GM18505 (cell line): ENCODE measurements around the gene TAF11L8.
"Not testable (repeated sequence)": the region's sequence is repeated elsewhere in the genome, so short reads cannot be mapped to it uniquely, and the experiment has no call there.

Experiments used
- ATAC-seq: cut with Tn5 transposase; IDR thresholded peaks from one replicate; pipeline ENCODE4 v1.9.1; 2021; ENCODE audit not compliant: unreplicated experiment
- POLR2A ChIP-seq: IDR thresholded peaks from 4 replicates; pipeline ENCODE4 v1.6.1; 2011; ENCODE audit warnings: borderline replicate concordance; ENCODE audit not compliant: insufficient read depth, insufficient read length; ENCODE audit errors: extremely low read depth

TAF11L8 gene

DNA sequence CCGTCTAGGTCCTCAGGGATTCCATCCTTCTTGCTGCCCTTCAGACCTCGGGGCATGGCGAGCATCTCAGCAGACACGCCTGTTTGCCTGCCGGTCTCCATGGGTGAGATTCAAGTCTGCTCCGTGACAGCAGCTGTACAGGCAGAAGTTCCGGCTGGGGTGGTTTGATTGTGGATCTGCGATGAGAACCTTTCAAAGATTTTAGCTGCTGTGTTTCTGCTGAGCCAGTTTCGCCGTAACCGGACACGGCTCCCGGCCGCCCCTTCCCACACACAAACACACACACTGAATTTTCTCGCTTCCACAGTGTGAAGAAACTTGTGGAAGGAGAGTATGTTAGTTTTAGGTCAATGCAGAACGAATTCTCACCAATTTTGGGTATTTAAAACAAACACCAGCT is at the start of gene TAF11L8:
Gene TAF11L8 (minus strand): TSS at position 101 of the 400 bp plus-strand sequence.
- ATAC-seq, result not testable (repeated sequence)

DNA sequence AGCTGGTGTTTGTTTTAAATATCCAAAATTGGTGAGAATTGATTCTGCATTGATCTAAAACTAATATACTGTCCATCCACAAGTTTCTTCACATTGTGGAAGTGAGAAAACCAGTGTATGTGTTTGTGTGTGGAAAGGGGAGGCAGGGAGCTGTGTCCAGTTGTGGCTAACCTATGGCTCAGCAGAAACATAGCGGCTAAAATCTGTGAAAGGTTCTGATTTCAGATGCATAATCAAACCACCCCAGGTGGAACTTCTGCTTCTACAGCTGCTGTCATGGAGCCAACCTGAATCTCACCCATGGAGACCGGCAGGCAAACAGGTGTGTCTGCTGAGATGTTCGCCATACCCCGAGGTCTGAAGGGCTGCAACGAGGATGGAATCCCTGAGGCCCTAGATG is 43.4 kb upstream of the TAF11L8 start, which contains the start of gene TAF11L14:
Gene TAF11L14 (plus strand): TSS at position 301 of the 400 bp plus-strand sequence.
- no peak for ATAC-seq
- no peak for TF ChIP-seq POLR2A

DNA sequence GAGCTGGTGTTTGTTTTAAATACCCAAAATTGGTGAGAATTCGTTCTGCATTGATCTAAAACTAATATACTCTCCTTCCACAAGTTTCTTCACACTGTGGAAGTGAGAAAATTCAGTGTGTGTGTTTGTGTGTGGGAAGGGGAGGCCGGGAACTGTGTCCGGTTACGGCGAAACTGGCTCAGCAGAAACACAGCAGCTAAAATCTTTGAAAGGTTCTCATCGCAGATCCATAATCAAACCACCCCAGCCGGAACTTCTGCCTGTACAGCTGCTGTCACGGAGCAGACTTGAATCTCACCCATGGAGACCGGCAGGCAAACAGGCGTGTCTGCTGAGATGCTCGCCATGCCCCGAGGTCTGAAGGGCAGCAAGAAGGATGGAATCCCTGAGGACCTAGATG is 41.0 kb upstream of the TAF11L8 start, which contains the start of gene TAF11L13:
Gene TAF11L13 (plus strand): TSS at position 301 of the 400 bp plus-strand sequence.
- ATAC-seq, result not testable (repeated sequence)

DNA sequence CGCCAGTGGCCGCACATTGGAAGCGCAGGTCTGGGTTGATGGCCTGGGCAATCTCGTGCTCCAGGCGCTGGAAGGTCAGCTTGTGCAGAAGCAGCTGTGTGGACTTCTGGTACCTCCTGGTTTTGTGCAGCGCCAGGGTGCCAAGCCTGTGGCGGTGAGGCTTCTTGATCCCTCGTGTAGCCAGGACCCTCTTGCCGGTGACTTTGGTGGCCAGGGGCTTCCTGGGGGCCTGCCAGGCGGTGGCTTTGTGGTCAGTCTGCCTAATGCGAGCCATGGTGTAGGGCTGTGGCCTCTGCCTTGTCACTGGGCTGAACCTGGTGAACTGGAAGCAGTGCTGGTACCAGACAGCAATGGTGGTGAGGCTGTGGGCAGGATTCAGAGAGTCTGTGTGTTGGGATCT is 34.9 kb upstream of the TAF11L8 start:
- no peak for TF ChIP-seq POLR2A
- no peak for ATAC-seq

DNA sequence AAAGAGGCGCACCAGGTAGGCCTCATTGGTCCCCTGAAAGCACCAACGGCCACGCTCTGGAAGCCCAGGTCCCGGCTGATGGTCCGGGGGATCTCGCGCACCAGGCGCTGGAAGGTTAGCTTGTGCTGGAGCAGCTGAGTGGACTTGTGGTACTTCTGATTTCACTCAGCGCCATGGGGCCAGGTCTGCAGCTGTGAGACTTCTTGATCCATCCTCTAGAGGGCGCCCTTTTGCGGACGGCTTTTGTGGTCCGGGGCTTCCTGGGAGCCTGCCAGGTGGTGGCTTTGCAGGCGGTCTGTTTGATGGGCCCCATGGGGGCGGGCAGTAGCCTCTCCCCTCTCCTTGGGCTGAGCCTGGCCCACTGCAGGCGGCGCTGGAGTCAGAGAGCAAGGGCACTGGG is 29.9 kb upstream of the TAF11L8 start:
- ATAC-seq, result no peak
- TF ChIP-seq POLR2A, result no peak

DNA sequence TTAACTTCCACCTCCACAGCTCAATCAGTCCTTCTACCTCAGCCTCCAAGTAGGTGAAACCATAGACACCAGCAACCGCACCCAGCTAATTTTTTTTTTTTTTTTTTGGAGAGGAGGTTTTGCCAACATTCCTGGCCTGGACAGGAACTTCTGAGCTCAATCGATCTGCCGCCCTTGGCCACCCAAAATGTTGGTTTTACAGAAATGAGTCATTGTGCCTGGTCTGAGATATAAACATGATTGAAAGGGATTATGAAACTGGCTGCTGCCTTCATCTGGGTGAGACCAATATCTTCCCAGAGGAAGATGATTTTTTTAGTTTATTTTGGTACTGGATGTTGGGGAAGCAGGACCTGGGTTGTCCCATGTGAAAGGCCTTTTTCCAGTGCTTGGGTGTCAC is 28.6 kb upstream of the TAF11L8 start:
- no peak for TF ChIP-seq POLR2A
- ATAC-seq, result no peak

DNA sequence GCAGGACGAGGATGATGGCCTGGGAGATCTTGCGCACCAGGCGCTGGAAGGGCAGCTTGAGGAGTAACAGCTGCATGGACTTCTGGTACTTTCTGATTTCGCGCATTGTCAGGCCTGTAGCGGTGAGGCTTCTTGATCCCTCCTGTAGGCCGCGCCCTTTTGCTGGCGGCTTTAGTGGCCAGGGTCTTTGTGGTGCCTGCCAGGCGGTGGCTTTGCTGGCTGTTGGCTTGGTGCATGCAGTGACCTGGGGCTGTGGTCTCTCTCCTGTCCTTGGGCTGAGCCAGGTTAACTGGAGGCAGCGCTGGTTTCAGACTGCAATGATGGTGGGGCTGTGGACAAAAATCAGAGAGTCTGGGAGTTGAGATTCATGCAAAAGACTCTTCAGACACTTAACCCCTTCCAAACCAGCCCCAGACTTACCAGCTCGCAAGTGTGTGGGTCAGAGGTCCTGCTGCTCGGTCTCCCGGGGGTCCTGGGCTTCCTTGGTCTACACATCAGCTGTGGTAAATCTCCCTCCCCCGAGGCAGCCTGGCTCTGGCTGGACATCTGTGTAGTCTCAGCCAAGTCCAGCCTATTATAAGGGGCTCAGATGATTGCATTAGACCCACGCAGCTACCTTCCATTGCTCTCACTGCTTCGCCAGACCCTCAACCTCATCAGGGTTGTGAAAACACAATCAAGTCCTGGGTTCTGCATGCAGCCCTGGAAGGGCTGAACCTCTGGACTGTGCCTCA is 24.3 kb upstream of the TAF11L8 start:
- no peak for TF ChIP-seq POLR2A
- ATAC-seq, result no peak

DNA sequence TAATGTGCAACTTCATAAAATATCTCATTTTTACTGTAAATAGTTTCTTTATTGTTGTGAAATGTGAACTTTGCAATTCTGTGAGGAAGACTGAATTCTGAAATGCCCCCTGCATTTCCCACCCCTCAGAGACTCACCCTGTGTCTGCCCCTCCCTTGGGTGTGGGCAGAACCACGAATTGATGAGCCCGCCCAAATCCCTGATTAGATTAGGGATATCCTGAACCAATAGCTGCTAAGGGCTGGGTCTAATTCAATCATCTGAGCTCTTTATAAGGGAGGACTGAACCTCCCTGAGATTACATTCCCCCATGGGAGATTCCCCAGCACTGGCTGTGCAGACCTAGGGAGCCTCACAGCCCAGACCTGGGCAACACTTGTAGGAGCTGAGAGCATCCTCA is 19.3 kb upstream of the TAF11L8 start, which contains the start of gene TAF11L12:
Gene TAF11L12 (plus strand): TSS at position 301 of the 400 bp plus-strand sequence.
- ATAC-seq, result not testable (repeated sequence)

DNA sequence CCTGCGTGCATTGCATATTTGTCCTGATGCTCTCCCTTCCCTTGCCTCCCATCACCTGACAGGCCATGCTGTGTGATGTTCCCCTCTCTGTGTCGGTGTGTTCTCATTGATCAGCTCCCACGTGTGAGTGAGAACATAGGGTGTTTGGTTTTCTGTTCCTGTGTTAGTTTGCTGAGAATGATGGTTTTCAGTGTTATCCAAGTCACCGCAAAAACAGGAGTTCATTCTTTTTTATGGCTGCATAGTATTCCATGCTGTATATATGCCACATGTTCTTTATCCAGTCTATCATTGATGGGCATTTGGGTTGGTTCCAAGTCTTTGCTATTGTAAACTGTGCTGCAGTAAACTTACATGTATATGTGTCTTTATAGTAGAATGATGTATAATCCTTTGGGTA is 16.7 kb upstream of the TAF11L8 start:
- ATAC-seq, result not testable (repeated sequence)

DNA sequence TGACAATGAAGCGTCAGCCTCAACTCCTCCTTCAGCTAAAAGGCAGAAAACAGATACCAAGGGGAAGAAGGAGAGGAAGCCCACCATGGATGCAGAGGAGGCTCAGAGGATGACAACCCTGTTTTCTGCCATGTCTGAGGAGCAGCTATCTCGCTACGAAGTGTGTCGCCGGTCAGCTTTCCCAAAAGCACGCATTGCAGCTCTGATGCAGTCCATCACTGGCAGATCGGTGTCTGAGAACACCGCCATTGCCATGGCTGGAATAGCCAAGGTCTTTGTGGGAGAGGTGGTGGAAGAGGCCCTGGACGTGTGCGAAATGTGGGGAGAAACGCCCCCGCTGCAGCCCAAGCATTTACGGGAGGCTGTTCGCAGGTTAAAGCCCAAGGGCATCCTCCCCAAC is 14.2 kb upstream of the TAF11L8 start:
- TF ChIP-seq POLR2A, result no peak
- ATAC-seq, result no peak

DNA sequence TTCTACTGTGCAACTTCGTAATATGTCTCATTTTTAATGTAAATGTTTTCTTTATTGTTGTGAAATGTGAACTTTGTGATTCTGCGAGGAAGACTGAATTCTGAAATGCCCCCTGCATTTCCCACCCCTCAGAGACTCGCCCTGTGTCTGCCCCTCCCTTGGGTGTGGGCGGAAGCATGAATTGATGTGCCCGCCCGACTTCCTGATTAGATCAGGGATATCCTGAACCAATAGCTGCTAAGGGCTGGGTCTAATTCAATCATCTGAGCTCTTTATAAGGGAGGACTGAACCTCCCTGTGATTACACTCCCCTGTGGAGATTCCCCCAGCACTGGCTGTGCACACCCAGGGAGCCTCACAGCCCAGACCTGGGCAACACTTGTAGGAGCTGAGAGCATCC is 13.1 kb upstream of the TAF11L8 start, which contains the start of gene TAF11L11:
Gene TAF11L11 (plus strand): TSS at position 304 of the 400 bp plus-strand sequence.
- ATAC-seq, result not testable (repeated sequence)

DNA sequence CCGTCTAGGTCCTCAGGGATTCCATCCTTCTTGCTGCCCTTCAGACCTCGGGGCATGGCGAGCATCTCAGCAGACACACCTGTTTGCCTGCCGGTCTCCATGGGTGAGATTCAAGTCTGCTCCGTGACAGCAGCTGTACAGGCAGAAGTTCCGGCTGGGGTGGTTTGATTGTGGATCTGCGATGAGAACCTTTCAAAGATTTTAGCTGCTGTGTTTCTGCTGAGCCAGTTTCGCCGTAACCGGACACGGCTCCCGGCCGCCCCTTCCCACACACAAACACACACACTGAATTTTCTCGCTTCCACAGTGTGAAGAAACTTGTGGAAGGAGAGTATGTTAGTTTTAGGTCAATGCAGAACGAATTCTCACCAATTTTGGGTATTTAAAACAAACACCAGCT is 7.0 kb upstream of the TAF11L8 start, which contains the start of gene TAF11L10:
Gene TAF11L10 (minus strand): TSS at position 101 of the 400 bp plus-strand sequence.
- ATAC-seq, result not testable (repeated sequence)

DNA sequence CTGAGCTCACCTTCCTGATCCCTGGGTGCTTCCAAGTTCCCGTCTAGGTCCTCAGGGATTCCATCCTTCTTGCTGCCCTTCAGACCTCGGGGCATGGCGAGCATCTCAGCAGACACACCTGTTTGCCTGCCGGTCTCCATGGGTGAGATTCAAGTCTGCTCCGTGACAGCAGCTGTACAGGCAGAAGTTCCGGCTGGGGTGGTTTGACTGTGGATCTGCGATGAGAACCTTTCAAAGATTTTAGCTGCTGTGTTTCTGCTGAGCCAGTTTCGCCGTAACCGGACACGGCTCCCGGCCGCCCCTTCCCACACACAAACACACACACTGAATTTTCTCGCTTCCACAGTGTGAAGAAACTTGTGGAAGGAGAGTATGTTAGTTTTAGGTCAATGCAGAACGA is 3.5 kb upstream of the TAF11L8 start, which contains the start of gene TAF11L9:
Gene TAF11L9 (minus strand): TSS at position 140 of the 400 bp plus-strand sequence.
- not testable (repeated sequence) for ATAC-seq

DNA sequence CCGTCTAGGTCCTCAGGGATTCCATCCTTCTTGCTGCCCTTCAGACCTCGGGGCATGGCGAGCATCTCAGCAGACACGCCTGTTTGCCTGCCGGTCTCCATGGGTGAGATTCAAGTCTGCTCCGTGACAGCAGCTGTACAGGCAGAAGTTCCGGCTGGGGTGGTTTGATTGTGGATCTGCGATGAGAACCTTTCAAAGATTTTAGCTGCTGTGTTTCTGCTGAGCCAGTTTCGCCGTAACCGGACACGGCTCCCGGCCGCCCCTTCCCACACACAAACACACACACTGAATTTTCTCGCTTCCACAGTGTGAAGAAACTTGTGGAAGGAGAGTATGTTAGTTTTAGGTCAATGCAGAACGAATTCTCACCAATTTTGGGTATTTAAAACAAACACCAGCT is 5.1 kb downstream of the TAF11L8 start, which contains the start of gene TAF11L7:
Gene TAF11L7 (minus strand): TSS at position 101 of the 400 bp plus-strand sequence.
- not testable (repeated sequence) for ATAC-seq
